OCI-LY1 (cell line): Measurements from ENCODE around the gene KIF14.

Source experiments
- H2AFZ ChIP-seq: fragments of 200-600 bp; sonication (generic), shearing (Covaris generic); 2 replicates; pipeline ENCODE4 v1.6.0; 2014; ENCODE audit warnings: antibody characterized with exemption, mild to moderate bottlenecking, low read length
- H3F3A ChIP-seq: fragments of 200-600 bp; sonication (generic), shearing (Covaris generic); 2 replicates; pipeline ENCODE4 v1.6.0; 2014; ENCODE audit warnings: mild to moderate bottlenecking, antibody characterized with exemption, low read length, moderate library complexity; ENCODE audit not compliant: insufficient read depth
- H3K27ac ChIP-seq: fragments of 200-600 bp; sonication (generic); 2 replicates; pipeline ENCODE4 v1.5.1; 2014; ENCODE audit warnings: low read length, mixed run types, mild to moderate bottlenecking, low read depth; ENCODE audit not compliant: poor library complexity, severe bottlenecking
- H3K27me3 ChIP-seq: fragments of 200-600 bp; sonication (generic); 2 replicates; pipeline ENCODE4 v1.6.0; 2014; ENCODE audit warnings: antibody characterized with exemption, mild to moderate bottlenecking, low read length, moderate library complexity; ENCODE audit not compliant: insufficient read depth
- H3K36me3 ChIP-seq: fragments of 200-600 bp; sonication (generic); 2 replicates; pipeline ENCODE4 v1.6.1; 2014; ENCODE audit warnings: mild to moderate bottlenecking, antibody characterized with exemption, low read length, moderate library complexity, mixed read lengths; ENCODE audit not compliant: insufficient read depth
- H3K4me1 ChIP-seq: fragments of 200-600 bp; sonication (generic); 2 replicates; pipeline ENCODE4 v1.5.1; 2014; ENCODE audit warnings: mild to moderate bottlenecking, low read length, moderate library complexity; ENCODE audit not compliant: insufficient read depth, severe bottlenecking
- H3K4me2 ChIP-seq: fragments of 200-600 bp; sonication (generic), shearing (Covaris generic); 2 replicates; pipeline ENCODE4 v1.6.1; 2014; ENCODE audit warnings: low read length
- H3K4me3 ChIP-seq: fragments of 200-600 bp; sonication (generic); 2 replicates; pipeline ENCODE4 v1.5.1; 2014; ENCODE audit warnings: low read length, low read depth, mild to moderate bottlenecking, mixed read lengths; ENCODE audit not compliant: poor library complexity, severe bottlenecking
- H3K79me2 ChIP-seq: fragments of 200-600 bp; shearing (Covaris generic); 2 replicates; pipeline ENCODE4 v1.6.1; 2016; ENCODE audit warnings: mixed run types, low read length, mixed read lengths; ENCODE audit not compliant: insufficient read depth
- H3K9ac ChIP-seq: fragments of 200-600 bp; sonication (generic), shearing (Covaris generic); 2 replicates; pipeline ENCODE4 v1.6.1; 2014; ENCODE audit warnings: mild to moderate bottlenecking, low read length, mixed read lengths
- H3K9me2 ChIP-seq: fragments of 200-600 bp; sonication (generic), shearing (Covaris generic); 2 replicates; pipeline ENCODE4 v1.6.1; 2014; ENCODE audit warnings: low read depth, mild to moderate bottlenecking, low read length, mixed read lengths
- H3K9me3 ChIP-seq: fragments of 200-600 bp; shearing (Covaris generic); 2 replicates; pipeline ENCODE4 v1.6.1; 2014; ENCODE audit warnings: low read length, mixed read lengths
- H4K20me1 ChIP-seq: fragments of 200-600 bp; sonication (generic), shearing (Covaris generic); 2 replicates; pipeline ENCODE4 v1.6.0; 2016; ENCODE audit warnings: mild to moderate bottlenecking, low read length; ENCODE audit not compliant: insufficient read depth
- EZH2 ChIP-seq: fragments of 200-600 bp; sonication (generic), shearing (Covaris generic); IDR thresholded peaks from 2 replicates; pipeline ENCODE4 v1.8.0; 2017; ENCODE audit warnings: borderline replicate concordance, mixed run types, mild to moderate bottlenecking, antibody characterized with exemption, low read length, moderate library complexity, mixed read lengths
- TF ChIP-seq, protein P1 (sequence below): fragments of 200-600 bp; sonication (generic), shearing (Covaris generic); IDR thresholded peaks from 2 replicates; pipeline ENCODE4 v1.5.1; 2017; ENCODE audit warnings: mild to moderate bottlenecking, antibody characterized with exemption, low read length, moderate library complexity, mixed read lengths

KIF14 gene

DNA sequence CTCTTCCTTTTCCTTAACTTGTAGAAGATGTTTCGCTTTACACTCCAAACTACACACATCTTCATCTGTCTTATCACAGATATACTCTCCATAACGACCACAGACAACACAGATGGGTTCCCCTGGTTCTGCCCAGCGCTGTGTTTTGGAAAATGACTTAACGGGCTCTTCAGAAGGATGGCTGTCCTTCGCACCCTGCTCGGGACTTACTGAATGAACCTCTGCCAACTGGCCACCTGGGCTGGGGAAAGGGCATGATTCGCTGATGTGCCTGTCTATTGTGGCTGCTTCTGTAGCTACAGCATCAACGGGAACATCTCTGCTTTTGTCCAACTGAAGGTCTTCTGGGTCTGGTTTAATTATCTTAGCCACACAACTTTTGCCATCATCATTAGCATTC, 45.8 kb upstream of the KIF14 start:
- Histone ChIP-seq H3K9me3 (no peaks in the 10 kb centered on the region), H3K4me3 (no peak overlapping the region), H3K27ac (no peak overlapping the region), H3K9me2 (no peaks in the 10 kb centered on the region), H4K20me1 (no peaks in the 10 kb centered on the region), H3K4me1 (peaks cover 21% of the 10 kb centered on the region), H3K27me3 (no peaks in the 10 kb centered on the region), H2AFZ (no peak overlapping the region), H3K9ac (no peak overlapping the region), H3K36me3 (peaks cover 51% of the 10 kb centered on the region), H3F3A (no peaks in the 10 kb centered on the region), H3K79me2 (peaks cover 7% of the 10 kb centered on the region; the same call in 1 of the 2 replicates), H3K4me2 (no peak overlapping the region)
- no peak for TF ChIP-seq EZH2
- TF ChIP-seq, protein P1, sequence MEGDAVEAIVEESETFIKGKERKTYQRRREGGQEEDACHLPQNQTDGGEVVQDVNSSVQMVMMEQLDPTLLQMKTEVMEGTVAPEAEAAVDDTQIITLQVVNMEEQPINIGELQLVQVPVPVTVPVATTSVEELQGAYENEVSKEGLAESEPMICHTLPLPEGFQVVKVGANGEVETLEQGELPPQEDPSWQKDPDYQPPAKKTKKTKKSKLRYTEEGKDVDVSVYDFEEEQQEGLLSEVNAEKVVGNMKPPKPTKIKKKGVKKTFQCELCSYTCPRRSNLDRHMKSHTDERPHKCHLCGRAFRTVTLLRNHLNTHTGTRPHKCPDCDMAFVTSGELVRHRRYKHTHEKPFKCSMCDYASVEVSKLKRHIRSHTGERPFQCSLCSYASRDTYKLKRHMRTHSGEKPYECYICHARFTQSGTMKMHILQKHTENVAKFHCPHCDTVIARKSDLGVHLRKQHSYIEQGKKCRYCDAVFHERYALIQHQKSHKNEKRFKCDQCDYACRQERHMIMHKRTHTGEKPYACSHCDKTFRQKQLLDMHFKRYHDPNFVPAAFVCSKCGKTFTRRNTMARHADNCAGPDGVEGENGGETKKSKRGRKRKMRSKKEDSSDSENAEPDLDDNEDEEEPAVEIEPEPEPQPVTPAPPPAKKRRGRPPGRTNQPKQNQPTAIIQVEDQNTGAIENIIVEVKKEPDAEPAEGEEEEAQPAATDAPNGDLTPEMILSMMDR: no peak

DNA sequence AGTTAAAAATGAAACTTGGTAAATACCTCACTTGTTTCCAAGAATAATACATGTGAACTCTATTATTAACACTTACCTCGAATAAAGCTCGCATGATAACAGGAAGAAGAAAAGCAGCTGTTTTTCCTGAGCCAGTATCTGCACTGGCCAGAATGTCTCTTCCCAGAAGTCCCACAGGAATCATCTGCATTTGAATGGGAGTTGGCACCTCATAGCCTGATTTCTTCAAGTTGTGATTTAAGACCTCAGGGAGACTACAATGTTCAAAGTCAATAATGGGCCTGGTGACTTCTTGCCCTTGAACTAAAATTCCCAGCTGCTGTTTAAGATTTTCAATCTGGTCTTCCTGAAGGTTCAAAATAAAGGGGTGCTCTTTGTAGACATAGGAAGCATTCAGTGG, 45.3 kb upstream of the KIF14 start:
- H3K4me3 ChIP-seq: no peak overlapping the region
- no peaks in the 10 kb centered on the region for H3K9me2 ChIP-seq
- no peak overlapping the region for H2AFZ ChIP-seq
- no peaks in the 10 kb centered on the region for H3K27me3 ChIP-seq
- no peaks in the 10 kb centered on the region for H3K9me3 ChIP-seq
- H3K27ac ChIP-seq: no peak overlapping the region
- H3K4me1 ChIP-seq: peaks cover 17% of the 10 kb centered on the region
- H3K36me3 ChIP-seq: peaks cover 53% of the 10 kb centered on the region
- TF ChIP-seq, protein P1: no peak
- TF ChIP-seq EZH2: no peak
- no peak overlapping the region for H3K4me2 ChIP-seq
- H4K20me1 ChIP-seq: no peaks in the 10 kb centered on the region
- H3F3A ChIP-seq: no peaks in the 10 kb centered on the region
- H3K9ac ChIP-seq: no peak overlapping the region
- peaks cover 8% of the 10 kb centered on the region; the same call in 1 of the 2 replicates for H3K79me2 ChIP-seq

DNA sequence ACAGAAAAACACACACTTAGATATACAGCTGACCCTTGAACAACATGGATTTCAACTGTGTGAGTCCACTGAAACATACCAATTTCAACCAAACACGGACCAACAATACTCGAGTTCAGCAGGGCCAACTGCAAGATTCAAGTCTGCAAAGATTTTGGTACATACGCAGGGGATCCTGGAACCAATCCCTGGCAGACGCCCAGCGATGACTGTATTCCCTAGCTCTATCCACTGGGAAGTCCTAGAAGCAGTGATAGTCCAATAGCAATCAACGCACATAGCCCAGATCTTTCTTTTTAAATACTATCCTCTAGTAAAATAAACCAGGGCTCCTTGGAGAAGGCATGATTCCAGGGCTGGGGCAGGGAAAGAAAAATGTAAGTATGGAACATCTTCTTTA, 40.2 kb upstream of the KIF14 start:
- Histone ChIP-seq H3K4me3 (no peak overlapping the region), H4K20me1 (no peaks in the 10 kb centered on the region), H3K9me3 (no peaks in the 10 kb centered on the region), H3K36me3 (peaks cover 86% of the 10 kb centered on the region), H3K9ac (no peak overlapping the region), H3K9me2 (no peaks in the 10 kb centered on the region), H3K27me3 (no peaks in the 10 kb centered on the region), H3K27ac (no peak overlapping the region), H3K79me2 (0 out of 2 replicates have a peak, but pooled peaks cover 2% of the 10 kb centered on the region), H3F3A (no peaks in the 10 kb centered on the region), H3K4me2 (no peak overlapping the region), H2AFZ (no peak overlapping the region), H3K4me1 (no peaks in the 10 kb centered on the region)
- TF ChIP-seq EZH2: no peak
- TF ChIP-seq, protein P1: no peak
